HG03520 (cell line): ENCODE data around the gene CHP1.
"Not testable (repeated sequence)": the region's sequence is repeated elsewhere in the genome, so short reads cannot be mapped to it uniquely, and the experiment has no call there.

ENCODE experiments used
- ATAC-seq: cut with Tn5 transposase; IDR thresholded peaks from one replicate; pipeline ENCODE4 v1.9.1; 2021; ENCODE audit warnings: mild to moderate bottlenecking, moderate library complexity; ENCODE audit not compliant: unreplicated experiment

The CHP1 gene

DNA sequence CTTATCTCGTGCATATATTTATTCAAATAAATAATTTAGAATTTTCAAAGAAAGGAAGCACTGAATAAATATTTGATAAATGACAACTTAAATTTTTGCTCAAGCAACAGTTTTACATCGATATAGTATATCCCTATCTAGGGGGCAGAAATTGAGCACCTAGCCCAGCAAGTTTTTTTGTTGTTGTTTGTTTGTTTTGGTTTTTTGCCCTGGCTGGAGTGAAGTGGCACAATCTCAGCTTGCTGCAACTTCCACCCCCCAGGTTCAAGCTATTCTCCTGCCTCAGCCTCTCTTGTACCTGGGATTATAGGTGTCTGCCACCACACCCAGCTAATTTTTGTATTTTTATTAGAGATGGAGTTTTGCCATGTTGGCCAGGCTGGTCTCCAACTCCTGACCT lies 58.9 kb downstream of the CHP1 start:
- ATAC-seq = no peak

DNA sequence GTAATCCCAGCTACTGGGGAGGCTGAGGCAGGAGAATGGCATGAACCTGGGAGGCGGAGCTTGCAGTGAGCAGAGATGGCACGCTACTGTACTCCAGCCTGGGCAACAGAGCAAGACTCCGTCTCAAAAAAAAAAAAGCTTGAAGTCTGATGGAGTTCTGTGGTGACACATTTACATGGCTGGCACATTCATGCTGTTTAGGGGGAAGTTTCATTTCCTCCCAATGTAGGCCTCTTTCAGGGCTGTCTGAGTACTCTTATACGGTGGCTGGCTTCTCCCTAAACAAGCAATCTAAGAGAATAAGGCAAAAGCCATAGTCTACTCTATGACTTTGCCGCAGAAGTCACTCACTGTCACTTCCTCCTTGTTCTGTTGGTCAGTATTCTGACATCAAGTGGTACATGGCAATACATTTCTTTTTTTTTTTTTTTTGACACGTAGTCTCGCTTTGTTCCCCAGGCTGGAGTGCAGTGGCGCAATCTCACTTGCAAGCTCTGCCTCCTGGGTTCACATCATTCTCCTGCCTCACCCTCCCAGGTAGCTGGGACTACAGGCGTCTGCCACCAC lies 60.1 kb downstream of the CHP1 start:
- ATAC-seq = no peak

DNA sequence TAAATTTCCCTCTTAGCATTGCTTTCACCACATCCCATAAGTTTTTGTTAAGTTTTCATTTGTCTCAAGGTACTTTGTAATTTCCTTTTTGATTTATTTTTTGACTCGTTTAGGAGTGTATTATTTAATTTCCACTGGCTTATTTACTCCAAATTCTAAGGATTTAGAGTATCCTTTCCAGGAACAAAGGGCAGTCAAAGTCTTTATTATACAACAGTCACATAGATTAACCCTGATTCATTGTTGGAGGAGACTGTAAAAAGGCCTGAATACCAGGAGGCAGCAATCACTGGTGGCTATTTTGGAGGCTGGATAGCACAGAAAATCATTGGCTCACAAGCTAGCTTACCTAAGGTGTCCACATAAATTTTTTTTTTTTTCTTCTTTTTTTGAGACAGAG lies 61.5 kb downstream of the CHP1 start:
- ATAC-seq = no peak

DNA sequence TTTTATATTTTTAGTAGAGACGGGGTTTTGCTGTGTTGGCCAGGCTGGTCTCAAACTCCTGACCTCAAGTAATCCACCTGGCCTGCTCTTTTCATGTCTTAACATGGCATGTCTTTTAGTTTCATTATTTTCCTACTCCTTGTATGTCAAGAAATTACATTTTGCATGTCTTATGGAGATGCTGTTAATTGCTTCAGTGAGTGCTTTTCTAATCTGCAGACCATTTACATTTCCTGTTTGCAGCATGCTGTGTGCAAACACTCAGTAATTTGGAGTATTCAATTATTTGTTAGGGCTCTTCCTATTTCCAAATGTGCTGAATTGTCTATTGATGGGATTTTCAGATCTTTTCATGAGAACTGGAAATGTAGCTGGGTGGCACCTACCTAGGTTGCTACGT lies 70.1 kb downstream of the CHP1 start:
- not testable (repeated sequence) for ATAC-seq

DNA sequence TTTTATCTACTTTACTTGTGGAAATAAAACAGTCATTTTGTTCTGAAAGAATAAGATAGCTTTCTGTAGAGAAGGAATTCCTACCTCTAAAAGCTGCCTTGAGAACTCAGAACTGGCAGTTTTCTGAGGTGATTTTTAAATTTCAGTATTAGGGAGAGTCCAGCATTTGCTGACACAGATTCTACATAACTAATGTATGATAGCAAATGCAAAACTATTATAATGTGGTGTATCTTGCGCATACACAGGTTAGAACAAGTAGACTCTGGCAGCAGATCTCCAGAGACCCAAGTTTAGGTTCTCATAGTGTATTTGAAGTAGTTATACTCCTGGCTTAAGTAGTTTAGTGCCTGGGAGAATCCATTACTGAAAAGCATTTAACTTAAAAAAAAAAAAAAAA lies 70.5 kb downstream of the CHP1 start:
- no peak for ATAC-seq

DNA sequence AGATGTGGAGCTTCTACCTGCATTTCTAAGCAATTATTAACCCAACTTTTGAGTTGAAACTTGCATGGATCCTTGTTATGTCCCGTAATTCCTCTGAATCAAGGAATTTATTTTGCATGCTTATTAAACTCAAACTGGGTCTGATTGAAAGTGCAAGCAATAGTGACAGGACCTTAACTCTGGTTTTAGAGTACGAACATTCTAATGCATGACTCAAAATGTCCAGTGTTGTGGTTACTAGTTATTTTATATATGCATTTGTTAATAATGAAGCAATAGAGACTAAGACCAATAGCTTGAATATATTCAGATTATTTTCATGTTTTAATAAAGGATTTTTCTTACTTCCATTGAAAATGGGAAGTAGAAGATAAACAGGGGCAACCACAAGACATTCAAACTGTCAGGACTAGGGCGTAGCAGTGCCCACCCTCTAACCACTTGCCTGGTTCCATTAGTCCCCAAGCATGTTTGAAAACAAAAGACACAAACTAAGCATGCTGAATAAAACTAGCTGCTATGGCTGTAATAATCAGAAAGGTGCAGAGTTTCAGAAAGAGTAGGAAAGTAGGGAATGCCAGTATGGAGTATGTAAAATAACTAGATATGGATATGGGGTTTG lies 73.2 kb downstream of the CHP1 start:
- no peak for ATAC-seq

DNA sequence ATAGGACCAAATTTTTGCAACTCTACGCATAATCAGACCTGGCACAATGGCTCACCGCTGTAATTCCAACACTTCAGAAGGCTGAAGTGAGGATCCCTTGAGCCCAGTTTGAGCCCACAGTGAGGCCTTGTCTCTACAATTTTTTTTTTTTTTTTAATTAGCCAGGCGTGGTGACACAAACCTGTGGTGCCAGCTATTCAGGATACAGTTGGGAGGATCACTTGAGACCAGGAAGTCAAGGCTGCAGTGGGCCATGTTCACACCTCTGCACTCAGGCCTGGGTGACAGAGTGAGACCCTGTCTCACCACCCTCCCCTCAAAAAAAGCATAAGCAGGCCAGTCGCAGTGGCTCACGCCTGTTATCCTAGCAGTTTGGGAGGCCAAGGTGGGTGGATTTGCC lies 76.6 kb downstream of the CHP1 start:
- ATAC-seq = no peak

DNA sequence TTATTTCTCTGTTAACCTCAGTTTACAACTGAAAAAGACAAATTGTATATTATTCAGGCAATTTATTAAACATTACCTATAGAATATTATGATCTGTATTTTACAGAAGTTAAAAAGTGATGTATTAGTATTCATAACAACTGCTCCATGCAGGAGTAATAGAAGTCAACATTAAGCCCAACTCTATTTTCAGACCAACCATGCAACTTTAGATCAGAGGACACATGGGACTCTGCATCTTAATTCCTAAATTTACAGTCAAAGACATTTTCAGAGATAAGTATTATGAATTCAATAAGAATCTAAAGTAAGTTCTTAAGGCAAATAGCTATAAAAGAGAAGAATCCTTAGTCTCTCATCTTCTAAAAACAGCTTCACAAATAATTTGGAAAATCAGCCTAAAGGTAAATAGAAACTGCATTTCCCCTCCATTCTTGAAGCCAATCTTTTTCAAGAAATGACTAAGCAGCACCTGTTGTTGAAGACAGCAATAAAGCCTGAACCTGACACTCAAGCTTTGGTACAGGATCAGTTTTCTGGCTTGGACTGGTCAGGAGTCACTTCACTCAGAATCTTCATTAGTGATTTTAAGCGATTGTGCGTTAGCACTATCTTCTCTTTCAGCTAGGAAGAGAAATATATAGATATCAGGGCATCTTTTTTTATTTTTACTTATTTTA lies 78.3 kb downstream of the CHP1 start:
- no peak for ATAC-seq

DNA sequence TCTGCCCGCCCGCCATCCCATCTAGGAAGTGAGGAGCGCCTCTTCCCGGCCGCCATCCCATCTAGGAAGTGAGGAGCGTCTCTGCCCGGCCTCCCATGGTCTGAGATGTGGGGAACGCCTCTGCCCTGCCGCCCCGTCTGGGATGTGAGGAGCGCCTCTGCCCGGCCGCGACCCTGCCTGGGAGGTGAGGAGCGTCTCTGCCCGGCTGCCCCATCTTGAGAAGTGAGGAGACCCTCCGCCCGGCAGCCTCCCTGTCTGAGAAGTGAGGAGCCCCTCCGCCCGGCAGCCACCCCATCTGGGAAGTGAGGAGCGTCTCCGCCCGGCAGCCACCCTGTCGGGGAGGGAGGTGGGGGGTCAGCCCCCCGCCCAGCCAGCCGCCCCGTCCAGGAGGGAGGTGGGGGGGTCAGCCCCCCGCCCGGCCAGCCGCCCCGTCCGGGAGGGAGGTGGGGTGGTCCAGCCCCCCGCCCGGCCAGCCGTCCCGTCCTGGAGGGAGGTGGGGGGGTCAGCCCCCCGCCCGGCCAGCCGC lies 89.8 kb downstream of the CHP1 start:
- not testable (repeated sequence) for ATAC-seq

DNA sequence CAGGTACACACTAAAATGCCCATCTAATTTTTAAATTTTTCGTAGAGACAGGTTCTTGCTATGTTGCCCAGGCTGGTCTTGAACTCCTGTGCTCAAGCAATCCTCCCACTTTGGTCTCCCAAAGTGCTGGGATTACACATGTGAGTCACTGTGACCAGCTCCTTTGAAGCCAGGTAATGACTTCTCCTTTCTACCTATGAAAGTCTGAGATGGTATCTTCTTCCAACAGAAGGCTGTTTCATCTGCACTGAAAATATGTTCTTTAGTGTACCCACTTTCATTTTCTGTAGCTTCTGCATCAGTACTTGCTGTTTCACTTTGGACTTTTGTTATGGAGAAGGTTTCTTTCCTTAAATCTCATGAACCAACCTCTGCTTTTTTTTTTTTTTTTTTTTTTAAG lies 92.5 kb downstream of the CHP1 start:
- no peak for ATAC-seq

DNA sequence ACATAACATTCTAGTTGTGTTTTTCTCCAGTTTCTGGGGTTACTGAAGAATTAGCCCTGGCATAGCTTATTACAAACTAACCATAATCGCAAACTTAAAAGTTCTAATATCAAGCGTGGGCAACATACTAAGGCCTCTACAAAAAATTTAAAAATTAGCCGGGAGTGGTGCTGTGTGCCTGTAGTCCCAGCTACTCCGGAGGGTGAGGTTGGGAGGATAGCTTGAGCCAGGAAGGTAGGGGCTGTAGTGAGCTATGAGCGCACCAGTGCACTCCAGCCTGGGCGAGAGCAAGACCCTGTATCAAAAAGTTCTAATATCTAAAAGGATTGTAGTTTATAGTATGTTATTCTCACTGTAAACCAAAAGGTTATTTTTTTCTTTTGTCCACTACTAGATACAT lies 100.2 kb downstream of the CHP1 start:
- no peak for ATAC-seq
